Activated naive CD4-positive, alpha-beta T cell treated with anti-CD3 and anti-CD28 coated beads for 36 hours (primary cell): Measurements from ENCODE around the gene POLR1G. TPM values are rescaled to one million over a fixed set of nuclear protein-coding genes. Genes with fewer than 3 reads are reported as not detected.
A peak's percentile ranks its signal among the peaks of the same experiment; 100 is the strongest.

Experiments
- CTCF ChIA-PET: fragments of 350-600 bp; sonication (Branson Sonifier 250); formaldehyde crosslinking; loops from one replicate; lab custom pipeline; 2021; ENCODE audit warnings: antibody characterized with exemption; lab: Charles Lee
- DNase-seq: peaks from one replicate; pipeline ENCODE4 v3.0.0-alpha.2; 2020
- H3K27ac Mint-ChIP-seq: one replicate; pipeline ENCODE4 v1.8.0; 2021; ENCODE audit warnings: mild to moderate bottlenecking, mixed read lengths
- H3K27me3 Mint-ChIP-seq: one replicate; pipeline ENCODE4 v1.8.0; 2021; ENCODE audit warnings: low read depth, mixed read lengths
- H3K36me3 Mint-ChIP-seq: one replicate; pipeline ENCODE4 v1.8.0; 2021; ENCODE audit warnings: low read depth, mixed read lengths
- H3K4me1 Mint-ChIP-seq: one replicate; pipeline ENCODE4 v1.8.0; 2021; ENCODE audit warnings: low read depth, mixed read lengths
- H3K4me3 Mint-ChIP-seq: one replicate; pipeline ENCODE4 v1.8.0; 2021; ENCODE audit warnings: mild to moderate bottlenecking, moderate library complexity, mixed read lengths
- H3K9me3 Mint-ChIP-seq: one replicate; pipeline ENCODE4 v1.8.0; 2021; ENCODE audit warnings: mixed read lengths
- intact Hi-C: fragments of 100-400 bp; cut with micrococcal nuclease; formaldehyde crosslinking; loops from one replicate; pipeline ENCODE4 v1.15.1; 2023
- microRNA-seq: library from miRNA; unstranded; fragments of <30 nt; microRNA quantifications from one replicate; pipeline ENCODE4 v1.2.0, GENCODE V29; 2022; ENCODE audit warnings: borderline microRNAs expressed, borderline replicate concordance
- total RNA-seq, 2 experiments: library from RNA; stranded (reverse); gene quantifications; one replicate each; pipeline ENCODE4 v1.2.3, GENCODE V29; 2021

The POLR1G gene
- total RNA-seq, 2 experiments from 2014 or later, result 7.4 to 7.6 TPM

DNA sequence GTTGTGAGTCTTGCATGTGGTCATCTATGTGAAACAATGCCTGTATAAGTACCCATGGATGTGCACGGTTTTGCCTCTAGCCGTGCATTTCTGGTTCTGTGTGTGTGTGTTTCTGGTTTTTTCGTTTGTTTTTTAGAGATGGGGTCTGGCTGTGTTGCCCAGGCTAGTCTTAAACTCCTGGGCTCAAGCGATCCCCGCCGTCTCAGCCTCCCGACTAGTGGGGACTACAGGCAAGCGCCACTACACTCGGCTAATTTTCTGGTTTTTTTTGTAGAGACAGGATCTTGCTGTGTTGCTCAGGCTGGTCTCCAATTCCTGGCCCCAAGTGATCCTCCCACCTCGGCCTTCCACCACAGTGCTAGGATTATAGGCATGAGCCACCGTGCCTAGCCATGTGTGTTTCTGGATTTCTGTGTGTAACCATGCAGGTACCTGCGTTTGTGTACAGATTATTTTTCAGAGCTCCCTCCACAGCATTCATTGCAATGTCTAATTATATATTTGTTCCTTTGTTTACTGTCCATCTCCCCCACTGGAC, 45.5 kb downstream of the POLR1G start:
- no peak for DNase-seq
- no peaks in the 10 kb centered on the region for H3K27me3 Mint-ChIP-seq
- intact Hi-C loops, result loop anchor here (2.0 kb wide), 1 partner anchor 217 kb away; the partner anchor contains the start of gene GIPR
- peak overlapping the region; percentile 65 for H3K4me3 Mint-ChIP-seq
- no peaks in the 10 kb centered on the region for H3K9me3 Mint-ChIP-seq
- H3K27ac Mint-ChIP-seq, result no peak overlapping the region
- peaks cover 36% of the 10 kb centered on the region for H3K4me1 Mint-ChIP-seq
- CTCF ChIA-PET, result interaction anchor here (1.3 to 2.9 kb wide), 3 partner anchors 12 to 33 kb away, joined by 3 to 9 read pairs (median 4); partner anchors contain the start of gene FOSB
- no peaks in the 10 kb centered on the region for H3K36me3 Mint-ChIP-seq

DNA sequence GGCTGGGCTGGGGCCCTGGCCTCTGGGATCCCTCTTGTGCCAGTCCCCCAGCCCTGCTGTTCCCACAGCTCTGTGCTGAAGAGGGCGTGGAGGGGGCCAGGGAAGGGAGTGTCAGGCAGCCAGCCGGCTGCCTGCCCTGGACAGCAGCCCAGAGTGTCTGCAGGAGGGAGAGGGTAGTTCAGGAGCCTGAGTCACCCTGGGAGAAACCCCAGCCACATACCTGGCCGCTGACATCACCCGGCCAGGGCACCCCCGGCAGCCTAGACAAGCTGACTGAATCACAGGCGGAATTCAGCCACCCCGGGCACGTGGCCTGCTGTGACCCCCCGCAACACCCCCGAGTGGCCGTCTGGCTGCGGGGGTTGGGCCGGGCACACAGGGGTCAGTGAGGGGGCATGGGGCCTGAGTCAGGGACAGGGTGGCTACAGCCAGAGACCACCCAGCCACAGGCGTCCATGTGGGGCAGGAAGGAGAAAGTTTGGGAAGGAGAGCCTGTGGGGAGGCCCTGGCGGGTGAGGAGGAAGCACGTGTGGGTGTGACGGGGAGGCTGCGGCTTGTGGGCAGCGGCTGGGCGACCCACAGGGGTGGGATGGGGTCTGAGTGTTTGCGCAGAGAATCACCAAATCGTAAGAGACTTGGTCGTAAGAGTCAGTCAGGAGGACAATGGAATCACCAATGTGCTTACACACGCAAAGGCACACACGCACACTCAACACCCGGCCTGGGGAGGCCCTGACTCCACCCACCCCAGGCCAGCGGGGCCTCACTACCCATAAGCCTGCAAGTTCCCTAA, 49.5 kb downstream of the POLR1G start:
- CTCF ChIA-PET, result interaction anchor here (1.2 to 1.9 kb wide), 2 partner anchors 17 to 23 kb away, joined by 7 to 12 read pairs; no protein-coding TSS in a partner anchor
- Mint-ChIP-seq H3K9me3 (no peaks in the 10 kb centered on the region), H3K27me3 (peaks cover 2% of the 10 kb centered on the region), H3K4me3 (no peak overlapping the region), H3K4me1 (peaks cover 25% of the 10 kb centered on the region), H3K36me3 (no peaks in the 10 kb centered on the region), H3K27ac (no peak overlapping the region)
- DNase-seq, result peak; percentile 79
- intact Hi-C loops, result no loop called here

DNA sequence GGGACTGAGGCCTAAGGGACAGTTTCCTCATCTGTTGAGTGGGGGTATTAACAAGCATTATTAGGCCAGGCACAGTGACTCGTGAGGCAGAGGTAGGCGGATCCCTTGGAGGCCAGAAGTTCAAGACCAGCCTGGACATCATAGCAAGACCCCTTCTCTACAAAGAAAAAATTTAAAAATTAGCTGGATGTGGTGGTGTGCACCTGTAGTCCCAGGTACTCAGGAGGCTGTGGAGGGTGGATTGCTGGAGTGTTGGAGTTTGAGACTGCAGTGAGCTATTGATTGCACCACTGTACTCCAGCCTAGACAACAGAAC, 50.0 kb downstream of the POLR1G start:
- H3K4me3 Mint-ChIP-seq, result no peak overlapping the region
- H3K9me3 Mint-ChIP-seq, result no peaks in the 10 kb centered on the region
- intact Hi-C loops, result no loop called here
- H3K4me1 Mint-ChIP-seq, result peaks cover 21% of the 10 kb centered on the region
- H3K27ac Mint-ChIP-seq, result no peak overlapping the region
- no peaks in the 10 kb centered on the region for H3K36me3 Mint-ChIP-seq
- CTCF ChIA-PET, result interaction anchor here (1.2 to 1.9 kb wide), 2 partner anchors 17 to 22 kb away, joined by 7 to 12 read pairs; no protein-coding TSS in a partner anchor
- DNase-seq, result no peak
- H3K27me3 Mint-ChIP-seq, result peaks cover 2% of the 10 kb centered on the region

DNA sequence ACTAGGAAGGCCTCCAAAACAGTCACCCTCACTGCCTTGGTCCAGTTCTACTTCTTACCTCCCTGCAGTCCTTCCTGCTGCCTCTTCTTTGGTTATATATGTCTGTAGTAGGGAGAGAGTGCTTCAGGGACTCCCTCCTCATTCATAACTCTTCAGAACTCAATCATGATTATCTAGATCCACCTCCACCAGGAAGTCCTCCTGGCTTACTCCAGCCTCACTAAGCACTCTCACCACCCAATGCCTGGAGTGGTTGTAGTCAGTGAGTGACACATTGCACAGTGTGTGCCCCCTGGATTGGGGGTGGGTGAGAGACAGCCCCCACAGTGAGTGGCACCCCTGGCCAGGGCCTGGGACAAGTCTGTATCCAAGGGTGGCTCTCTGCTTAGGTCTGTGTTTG, 51.3 kb downstream of the POLR1G start:
- Mint-ChIP-seq H3K9me3 (no peaks in the 10 kb centered on the region), H3K27me3 (peaks cover 2% of the 10 kb centered on the region), H3K4me3 (no peak overlapping the region), H3K27ac (no peak overlapping the region), H3K36me3 (no peaks in the 10 kb centered on the region), H3K4me1 (peaks cover 14% of the 10 kb centered on the region)
- intact Hi-C loops, result no loop called here
- no peak for DNase-seq
- CTCF ChIA-PET, result interaction anchor here (0.9 kb wide), 1 partner anchor 9 kb away, joined by 3 read pairs; no protein-coding TSS in a partner anchor

Small RNA genes lying within 50 kb of the gene (microRNA-seq; reads per million reads assigned to microRNA genes)
- not detected for gene MIR6088

Other genes starting within 250 kb of the POLR1G start
- under 1 TPM in 1 of 2 experiments, not detected in 1; 0.17 TPM for gene NKPD1, start 245.7 kb upstream of the POLR1G start, total RNA-seq
- gene TRAPPC6A, start 228.4 kb upstream of the POLR1G start, total RNA-seq, result 10 to 100 TPM; 28.1 to 28.4 TPM
- 1 to 10 TPM; 5.1 to 6.5 TPM for gene BLOC1S3, start 227.9 kb upstream of the POLR1G start, total RNA-seq
- gene EXOC3L2, start 161.2 kb upstream of the POLR1G start, total RNA-seq, result not detected
- gene MARK4, start 155.4 kb upstream of the POLR1G start, total RNA-seq, result 10 to 100 TPM; 13.0 to 15.7 TPM
- not detected for gene CKM, start 83.8 kb upstream of the POLR1G start, total RNA-seq
- not detected for gene KLC3, start 65.9 kb upstream of the POLR1G start, total RNA-seq
- 10 to 100 TPM; 20.6 to 22.9 TPM for gene ERCC2, start 36.1 kb upstream of the POLR1G start, total RNA-seq
- 1 to 10 TPM; 4.0 to 4.8 TPM for gene PPP1R13L, start 1.6 kb upstream of the POLR1G start, total RNA-seq
- gene ERCC1, start 17.3 kb downstream of the POLR1G start, total RNA-seq, result 10 to 100 TPM; 28.9 to 30.7 TPM
- 1 to 10 TPM; 8.0 to 8.7 TPM for gene FOSB, start 61.4 kb downstream of the POLR1G start, total RNA-seq
- gene RTN2, start 90.4 kb downstream of the POLR1G start, total RNA-seq, result under 1 TPM; 0.69 to 0.84 TPM
- gene PPM1N, start 91.8 kb downstream of the POLR1G start, total RNA-seq, result 1 to 10 TPM; 2.3 to 2.5 TPM
- 10 to 100 TPM; 94.5 to 99.6 TPM for gene VASP, start 100.8 kb downstream of the POLR1G start, total RNA-seq
- 10 to 100 TPM; 12.4 to 12.7 TPM for gene OPA3, start 178.2 kb downstream of the POLR1G start, total RNA-seq
- gene GPR4, start 195.6 kb downstream of the POLR1G start, total RNA-seq, result not detected
- 100 to 1,000 TPM; 145 to 159 TPM for gene EML2, start 232.8 kb downstream of the POLR1G start, total RNA-seq